ELR (cell line): ENCODE measurements around the gene IPO9.

Source experiments
- DNase-seq: peaks from one replicate; pipeline ENCODE4 v3.0.0-alpha.2; 2015; ENCODE audit warnings: low read depth

IPO9 gene

GRCh38 chr1:201828820-201829774 is at the start of gene IPO9:
Gene IPO9, plus strand, starts transcription at chr1:201829157. Its CDS starts 53 bp downstream, at chr1:201829210.
- peak; percentile 93 for DNase-seq

GRCh38 chr1:201779351-201779880 is 49.5 kb upstream of the IPO9 start:
- no peak for DNase-seq

DNA sequence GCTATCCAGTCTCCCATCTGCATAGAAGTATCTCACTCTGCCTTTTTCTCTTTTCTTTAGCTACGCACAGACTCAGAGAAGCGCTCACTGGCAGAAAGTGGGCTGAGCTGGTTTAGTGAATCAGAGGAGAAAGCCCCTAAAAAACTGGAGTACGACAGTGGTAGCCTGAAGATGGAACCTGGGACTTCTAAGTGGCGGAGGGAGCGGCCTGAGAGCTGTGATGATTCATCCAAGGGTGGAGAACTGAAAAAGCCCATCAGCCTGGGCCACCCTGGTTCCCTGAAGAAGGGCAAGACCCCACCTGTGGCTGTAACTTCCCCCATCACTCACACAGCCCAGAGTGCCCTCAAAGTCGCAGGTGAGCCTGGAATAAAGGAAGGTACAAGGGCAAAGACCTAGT is 48.0 kb upstream of the IPO9 start:
- no peak for DNase-seq

DNA sequence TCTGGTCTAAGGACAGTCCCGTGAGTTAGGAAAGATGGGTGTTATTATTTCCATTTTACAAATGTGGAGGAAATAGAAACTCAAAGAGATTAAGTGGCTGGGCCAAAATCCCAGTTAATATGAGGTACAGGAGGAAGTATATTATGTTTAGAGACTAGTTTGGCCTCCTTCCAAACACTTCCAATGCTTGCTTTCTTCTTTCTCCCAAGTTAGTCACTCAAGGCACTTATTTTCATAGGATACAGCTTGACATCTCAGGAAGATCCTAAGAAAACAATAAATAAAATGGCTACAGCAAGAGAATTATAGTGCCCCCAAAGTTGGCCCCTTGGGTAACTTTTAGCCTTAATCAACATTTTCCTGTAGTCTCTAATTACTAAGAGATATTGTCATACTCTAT is 47.5 kb upstream of the IPO9 start:
- no peak for DNase-seq

GRCh38 chr1:201782353-201782752 is 46.6 kb upstream of the IPO9 start:
- no peak for DNase-seq

GRCh38 chr1:201783058-201783457 is 45.9 kb upstream of the IPO9 start:
- no peak for DNase-seq

- no peak for DNase-seq
Observed at GRCh38 chr1:201783572-201783971, 45.4 kb upstream of the IPO9 start.

DNA sequence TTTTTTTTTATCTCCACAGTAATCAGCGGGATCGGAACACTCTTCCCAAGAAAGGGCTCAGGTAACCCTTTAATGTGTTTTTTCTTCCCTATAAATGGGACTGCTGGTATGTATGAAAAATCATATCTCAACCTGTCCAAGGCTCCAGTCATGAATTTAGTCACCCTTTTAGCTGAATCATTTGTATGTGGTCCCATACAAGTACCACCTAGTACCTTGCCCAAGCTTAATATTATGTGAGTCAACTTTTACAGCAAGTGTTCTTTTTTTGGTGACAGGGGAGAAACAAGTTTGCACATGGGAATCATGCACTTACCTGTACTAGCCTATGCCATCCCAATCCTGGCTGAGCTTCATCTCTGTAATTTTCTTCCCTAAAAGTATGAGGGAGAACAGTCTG is 43.7 kb upstream of the IPO9 start:
- DNase-seq: no peak

GRCh38 chr1:201786824-201787223 is 42.1 kb upstream of the IPO9 start:
- no peak for DNase-seq

GRCh38 chr1:201788296-201788695 is 40.7 kb upstream of the IPO9 start:
- no peak for DNase-seq

- DNase-seq: no peak
Observed at GRCh38 chr1:201789245-201789644, 39.7 kb upstream of the IPO9 start.

DNA sequence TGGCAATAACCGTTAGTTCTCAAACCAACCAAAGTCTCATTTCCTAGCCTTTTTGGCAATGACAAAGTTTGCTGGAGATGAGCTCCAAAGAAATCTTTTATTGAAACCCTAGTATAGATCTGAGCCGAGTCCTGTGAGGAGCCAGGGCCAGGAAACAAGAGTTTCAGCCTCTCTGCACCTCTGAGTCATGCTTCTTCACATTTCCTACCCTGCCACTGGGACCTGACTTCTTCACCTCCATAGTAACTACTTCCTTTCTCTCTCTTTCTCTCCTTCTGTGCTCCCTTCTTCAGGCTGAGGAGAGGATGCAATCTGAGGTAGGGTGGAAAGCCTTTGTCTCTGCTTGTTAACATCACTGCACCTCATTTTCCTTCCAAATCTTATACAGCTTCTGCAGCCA is 38.7 kb upstream of the IPO9 start:
- peak; percentile 78 for DNase-seq

- no peak for DNase-seq
Observed at GRCh38 chr1:201791051-201791778, 37.7 kb upstream of the IPO9 start.

GRCh38 chr1:201791779-201792173 is 37.2 kb upstream of the IPO9 start:
- peak; percentile 70 for DNase-seq

- peak; percentile 91 for DNase-seq
Observed at GRCh38 chr1:201792534-201793305, 36.2 kb upstream of the IPO9 start.

DNA sequence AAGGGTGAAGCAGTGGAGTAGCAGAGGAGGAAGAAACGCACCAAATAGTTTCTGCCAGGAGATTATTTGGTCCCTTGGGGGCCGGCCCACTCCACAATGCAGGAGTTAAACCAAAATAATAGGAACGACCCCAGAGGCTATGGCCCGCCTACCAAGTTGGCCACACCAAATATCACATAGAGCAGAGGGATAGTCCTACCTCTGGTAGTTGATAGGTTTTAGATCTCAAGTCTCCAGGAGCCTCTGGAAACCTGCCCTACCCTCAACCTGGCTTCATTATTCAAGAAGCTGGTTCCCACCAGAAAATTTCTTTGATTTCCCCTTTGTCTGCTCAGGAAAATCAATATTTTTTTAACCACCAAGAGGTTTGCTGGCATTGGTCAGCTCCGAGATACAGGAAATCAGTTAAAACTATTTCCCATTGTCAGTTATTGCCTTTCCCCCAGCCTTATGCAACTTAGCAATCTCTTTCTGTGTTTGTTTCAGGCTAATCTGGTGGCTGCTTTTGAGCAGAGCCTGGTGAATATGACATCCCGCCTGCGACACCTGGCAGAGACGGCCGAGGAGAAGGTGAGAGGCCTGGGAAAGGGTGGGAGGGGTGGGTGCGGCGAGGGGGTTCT is 35.5 kb upstream of the IPO9 start:
- DNase-seq: no peak

DNA sequence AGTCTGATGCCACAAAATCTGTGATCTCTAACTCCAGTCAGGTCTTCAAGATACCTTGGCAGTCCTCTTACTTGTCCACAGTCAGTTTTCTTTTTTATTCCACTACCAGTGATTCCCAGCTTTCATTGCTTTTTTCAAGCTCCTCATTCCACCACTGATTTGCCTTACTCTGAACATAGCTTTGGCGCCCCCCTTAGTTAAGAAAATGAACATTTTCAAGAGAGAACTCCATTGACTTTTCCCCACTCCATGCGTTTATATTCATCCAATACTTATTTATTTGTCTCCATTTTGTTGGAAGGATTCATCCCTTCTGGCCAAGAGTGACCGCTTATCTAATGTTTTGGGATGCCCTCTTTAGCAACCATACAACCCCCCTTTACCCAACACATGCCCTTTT is 33.9 kb upstream of the IPO9 start:
- peak; percentile 62 for DNase-seq

GRCh38 chr1:201800246-201800645 is 28.7 kb upstream of the IPO9 start:
- no peak for DNase-seq

DNA sequence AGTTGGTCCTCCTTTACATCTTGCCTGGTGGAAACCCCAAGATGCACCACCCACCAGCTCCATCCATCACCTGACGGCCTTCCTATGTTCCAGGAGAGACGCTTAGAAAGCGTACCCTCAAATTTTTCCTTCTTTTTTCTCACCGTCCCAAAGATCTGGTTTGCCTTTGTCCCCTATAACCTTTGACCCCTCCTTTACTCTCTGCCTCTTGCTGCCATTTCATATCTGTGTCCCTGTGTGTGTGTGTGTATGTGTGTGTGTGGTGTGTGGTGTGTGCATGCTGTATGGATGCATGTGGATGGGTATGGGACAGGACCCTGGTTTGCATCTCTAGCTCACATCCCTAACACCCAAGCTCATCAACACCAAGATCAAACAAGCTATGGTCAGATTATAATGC is 22.2 kb upstream of the IPO9 start:
- DNase-seq: no peak

DNA sequence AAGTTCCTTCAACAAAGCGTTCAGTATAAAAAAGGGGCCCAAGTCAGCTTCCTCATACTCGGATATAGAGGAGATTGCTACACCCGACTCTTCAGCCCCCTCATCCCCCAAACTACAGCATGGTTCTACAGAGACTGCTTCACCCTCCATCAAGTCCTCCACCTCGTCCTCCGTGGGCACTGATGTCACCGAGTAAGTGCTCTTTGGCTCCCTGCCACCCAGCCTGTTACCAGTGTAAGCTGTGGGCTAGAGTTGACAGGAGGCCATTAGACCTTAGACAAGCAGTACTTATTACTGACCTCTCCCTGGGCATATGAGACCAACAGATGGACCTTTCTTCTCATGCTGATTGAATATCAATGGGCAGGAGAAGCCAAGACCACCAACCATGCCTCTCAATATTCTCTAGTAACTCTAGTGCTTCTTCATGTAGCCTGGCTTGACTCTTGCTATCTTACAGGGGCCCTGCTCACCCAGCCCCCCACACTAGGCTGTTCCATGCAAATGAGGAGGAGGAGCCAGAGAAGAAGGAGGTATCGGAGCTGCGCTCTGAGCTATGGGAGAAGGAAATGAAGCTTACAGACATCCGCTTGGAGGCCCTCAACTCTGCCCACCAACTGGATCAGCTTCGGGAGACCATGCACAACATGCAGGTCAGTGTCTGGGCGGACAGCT is 20.9 kb upstream of the IPO9 start:
- DNase-seq: no peak

DNA sequence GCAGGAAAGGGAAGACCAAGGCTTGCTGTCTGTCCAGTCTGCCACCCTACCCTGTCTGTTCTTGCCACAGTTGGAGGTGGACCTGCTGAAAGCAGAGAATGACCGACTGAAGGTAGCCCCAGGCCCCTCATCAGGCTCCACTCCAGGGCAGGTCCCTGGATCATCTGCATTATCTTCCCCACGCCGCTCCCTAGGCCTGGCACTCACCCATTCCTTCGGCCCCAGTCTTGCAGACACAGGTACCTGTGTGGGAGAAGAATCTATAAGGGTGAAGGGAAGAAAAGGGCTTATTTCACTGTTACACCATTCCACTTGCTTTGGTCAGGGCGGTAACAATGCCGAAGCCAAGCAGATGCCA is 20.3 kb upstream of the IPO9 start:
- DNase-seq: no peak
